OCI-LY1 (cell line): Measurements from ENCODE around the gene RELA.

Experiments
- EZH2 ChIP-seq: fragments of 200-600 bp; sonication (generic), shearing (Covaris generic); IDR thresholded peaks from 2 replicates; pipeline ENCODE4 v1.8.0; 2017; ENCODE audit warnings: borderline replicate concordance, mixed run types, mild to moderate bottlenecking, antibody characterized with exemption, low read length, moderate library complexity, mixed read lengths
- TF ChIP-seq, protein P1 (sequence below): fragments of 200-600 bp; sonication (generic), shearing (Covaris generic); IDR thresholded peaks from 2 replicates; pipeline ENCODE4 v1.5.1; 2017; ENCODE audit warnings: mild to moderate bottlenecking, antibody characterized with exemption, low read length, moderate library complexity, mixed read lengths

DNA sequence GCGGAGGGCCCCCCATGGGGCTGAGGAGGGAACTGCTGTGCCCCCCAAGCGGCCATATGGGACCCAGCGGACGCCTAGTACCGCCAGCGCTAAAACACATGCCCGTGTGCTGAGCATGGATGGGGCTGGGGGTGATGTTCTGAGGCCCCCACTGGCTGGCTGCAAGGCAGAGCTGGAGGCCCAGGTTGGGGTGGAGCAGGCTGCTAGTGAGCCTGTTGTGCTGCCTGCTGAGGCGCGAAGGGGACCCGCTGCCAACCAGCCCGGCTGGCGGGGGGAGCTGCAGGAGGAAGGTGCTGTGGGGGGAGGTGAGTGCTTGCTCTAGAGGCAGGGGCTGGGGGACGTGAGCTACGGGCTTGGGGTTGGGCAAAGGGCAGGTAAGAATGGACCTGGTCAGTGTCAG, 44.0 kb downstream of the RELA start:
- TF ChIP-seq, protein P1, sequence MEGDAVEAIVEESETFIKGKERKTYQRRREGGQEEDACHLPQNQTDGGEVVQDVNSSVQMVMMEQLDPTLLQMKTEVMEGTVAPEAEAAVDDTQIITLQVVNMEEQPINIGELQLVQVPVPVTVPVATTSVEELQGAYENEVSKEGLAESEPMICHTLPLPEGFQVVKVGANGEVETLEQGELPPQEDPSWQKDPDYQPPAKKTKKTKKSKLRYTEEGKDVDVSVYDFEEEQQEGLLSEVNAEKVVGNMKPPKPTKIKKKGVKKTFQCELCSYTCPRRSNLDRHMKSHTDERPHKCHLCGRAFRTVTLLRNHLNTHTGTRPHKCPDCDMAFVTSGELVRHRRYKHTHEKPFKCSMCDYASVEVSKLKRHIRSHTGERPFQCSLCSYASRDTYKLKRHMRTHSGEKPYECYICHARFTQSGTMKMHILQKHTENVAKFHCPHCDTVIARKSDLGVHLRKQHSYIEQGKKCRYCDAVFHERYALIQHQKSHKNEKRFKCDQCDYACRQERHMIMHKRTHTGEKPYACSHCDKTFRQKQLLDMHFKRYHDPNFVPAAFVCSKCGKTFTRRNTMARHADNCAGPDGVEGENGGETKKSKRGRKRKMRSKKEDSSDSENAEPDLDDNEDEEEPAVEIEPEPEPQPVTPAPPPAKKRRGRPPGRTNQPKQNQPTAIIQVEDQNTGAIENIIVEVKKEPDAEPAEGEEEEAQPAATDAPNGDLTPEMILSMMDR: no peak
- TF ChIP-seq EZH2: no peak
